ENCODE measurements around the gene RSU1. TPM values are rescaled to one million over a fixed set of nuclear protein-coding genes. Genes with fewer than 3 reads are reported as not detected.

The RSU1 gene
- total RNA-seq, 1 experiment from 2014 or later: 44.5 TPM

DNA sequence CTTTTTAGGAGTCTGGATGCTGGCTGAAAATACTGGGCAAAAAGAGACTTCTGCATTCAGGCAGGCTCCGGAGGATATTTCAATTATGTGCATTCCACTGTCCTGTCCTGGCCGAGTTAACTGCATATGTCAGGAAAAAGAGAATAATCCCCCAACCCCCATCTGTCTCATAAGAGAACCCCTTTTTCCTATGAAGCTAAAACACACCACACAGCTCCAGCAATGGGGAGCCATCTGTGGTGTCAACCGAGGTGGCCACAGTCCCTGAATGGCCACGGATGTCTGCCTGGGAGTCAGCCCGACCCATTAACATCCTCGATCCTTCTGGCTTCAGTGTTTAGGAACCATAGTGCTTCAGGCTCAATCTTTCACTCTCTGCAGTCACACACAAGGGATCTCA is 70.4 kb downstream of the RSU1 start:
- no TSS peak for BruUV-seq (replicated peaks)
- Histone ChIP-seq H3K4me3 (no peak overlapping the region), H3F3A (ENCODE audit: insufficient read depth, low read depth) (no peaks in the 10 kb centered on the region), H3K4me2 (no peak overlapping the region), H2AFZ (no peak overlapping the region), H3K4me1 (replicated peaks; ENCODE audit: insufficient read depth) (no peaks in the 10 kb centered on the region), H3K27ac (no peak overlapping the region), H3K27me3 (ENCODE audit: insufficient read depth, low read depth) (no peaks in the 10 kb centered on the region), H3K79me2 (ENCODE audit: low read depth) (no peaks in the 10 kb centered on the region), H3K36me3 (ENCODE audit: low read depth) (no peaks in the 10 kb centered on the region), H3K9me3 (ENCODE audit: insufficient read depth, low read depth) (no peaks in the 10 kb centered on the region), H4K20me1 (ENCODE audit: insufficient read depth) (no peaks in the 10 kb centered on the region), H3K9me2 (ENCODE audit: insufficient read depth) (no peaks in the 10 kb centered on the region)
- no peak for TF ChIP-seq EZH2 (IDR thresholded peaks at IDR 0.05; ENCODE audit: low read depth)
- TF ChIP-seq, protein P1, sequence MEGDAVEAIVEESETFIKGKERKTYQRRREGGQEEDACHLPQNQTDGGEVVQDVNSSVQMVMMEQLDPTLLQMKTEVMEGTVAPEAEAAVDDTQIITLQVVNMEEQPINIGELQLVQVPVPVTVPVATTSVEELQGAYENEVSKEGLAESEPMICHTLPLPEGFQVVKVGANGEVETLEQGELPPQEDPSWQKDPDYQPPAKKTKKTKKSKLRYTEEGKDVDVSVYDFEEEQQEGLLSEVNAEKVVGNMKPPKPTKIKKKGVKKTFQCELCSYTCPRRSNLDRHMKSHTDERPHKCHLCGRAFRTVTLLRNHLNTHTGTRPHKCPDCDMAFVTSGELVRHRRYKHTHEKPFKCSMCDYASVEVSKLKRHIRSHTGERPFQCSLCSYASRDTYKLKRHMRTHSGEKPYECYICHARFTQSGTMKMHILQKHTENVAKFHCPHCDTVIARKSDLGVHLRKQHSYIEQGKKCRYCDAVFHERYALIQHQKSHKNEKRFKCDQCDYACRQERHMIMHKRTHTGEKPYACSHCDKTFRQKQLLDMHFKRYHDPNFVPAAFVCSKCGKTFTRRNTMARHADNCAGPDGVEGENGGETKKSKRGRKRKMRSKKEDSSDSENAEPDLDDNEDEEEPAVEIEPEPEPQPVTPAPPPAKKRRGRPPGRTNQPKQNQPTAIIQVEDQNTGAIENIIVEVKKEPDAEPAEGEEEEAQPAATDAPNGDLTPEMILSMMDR (conservative IDR thresholded peaks at IDR 0.05): no peak
- intact Hi-C loops (cut with micrococcal nuclease; ENCODE audit: unreplicated experiment): no loop called here
- CTCF ChIA-PET: no interaction called here
- no peak for DNase-seq
- POLR2A ChIA-PET (ENCODE audit: unreplicated experiment): no interaction called here

DNA sequence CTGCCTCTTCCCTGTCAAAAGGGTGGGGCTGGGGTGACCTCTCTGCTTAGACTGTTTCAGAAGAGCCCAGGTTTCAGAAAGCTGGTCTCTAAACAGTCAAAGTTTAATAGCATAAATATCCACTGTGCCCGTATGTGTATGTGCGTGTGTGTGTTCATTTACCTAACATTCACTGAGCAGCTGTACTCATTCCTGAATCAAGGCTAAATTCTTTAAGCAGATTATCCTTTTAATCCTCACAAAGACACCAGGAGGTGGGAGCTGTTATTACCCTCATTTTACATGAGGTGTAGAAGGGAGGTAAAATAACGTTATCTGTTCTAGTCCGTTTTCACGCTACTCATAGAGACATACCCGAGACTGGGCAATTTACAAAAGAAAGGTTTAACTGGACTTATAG is 72.2 kb downstream of the RSU1 start:
- no peaks in the 10 kb centered on the region for H3K36me3 ChIP-seq (ENCODE audit: low read depth)
- H3K9me3 ChIP-seq (ENCODE audit: insufficient read depth, low read depth): no peaks in the 10 kb centered on the region
- no TSS peak for BruUV-seq (replicated peaks)
- no peaks in the 10 kb centered on the region for H3K27me3 ChIP-seq (ENCODE audit: insufficient read depth, low read depth)
- no peak for DNase-seq
- H4K20me1 ChIP-seq (ENCODE audit: insufficient read depth): no peaks in the 10 kb centered on the region
- no peaks in the 10 kb centered on the region for H3K79me2 ChIP-seq (ENCODE audit: low read depth)
- no peak overlapping the region for H3K4me2 ChIP-seq
- TF ChIP-seq, protein P1 (conservative IDR thresholded peaks at IDR 0.05): no peak
- TF ChIP-seq EZH2 (IDR thresholded peaks at IDR 0.05; ENCODE audit: low read depth): no peak
- no peaks in the 10 kb centered on the region for H3K4me1 ChIP-seq (replicated peaks; ENCODE audit: insufficient read depth)
- no peaks in the 10 kb centered on the region for H3K9me2 ChIP-seq (ENCODE audit: insufficient read depth)
- no peak overlapping the region for H2AFZ ChIP-seq
- CTCF ChIA-PET: no interaction called here
- no peaks in the 10 kb centered on the region for H3F3A ChIP-seq (ENCODE audit: insufficient read depth, low read depth)
- intact Hi-C loops (cut with micrococcal nuclease; ENCODE audit: unreplicated experiment): no loop called here
- no peak overlapping the region for H3K4me3 ChIP-seq
- POLR2A ChIA-PET (ENCODE audit: unreplicated experiment): no interaction called here
- H3K27ac ChIP-seq: no peak overlapping the region

DNA sequence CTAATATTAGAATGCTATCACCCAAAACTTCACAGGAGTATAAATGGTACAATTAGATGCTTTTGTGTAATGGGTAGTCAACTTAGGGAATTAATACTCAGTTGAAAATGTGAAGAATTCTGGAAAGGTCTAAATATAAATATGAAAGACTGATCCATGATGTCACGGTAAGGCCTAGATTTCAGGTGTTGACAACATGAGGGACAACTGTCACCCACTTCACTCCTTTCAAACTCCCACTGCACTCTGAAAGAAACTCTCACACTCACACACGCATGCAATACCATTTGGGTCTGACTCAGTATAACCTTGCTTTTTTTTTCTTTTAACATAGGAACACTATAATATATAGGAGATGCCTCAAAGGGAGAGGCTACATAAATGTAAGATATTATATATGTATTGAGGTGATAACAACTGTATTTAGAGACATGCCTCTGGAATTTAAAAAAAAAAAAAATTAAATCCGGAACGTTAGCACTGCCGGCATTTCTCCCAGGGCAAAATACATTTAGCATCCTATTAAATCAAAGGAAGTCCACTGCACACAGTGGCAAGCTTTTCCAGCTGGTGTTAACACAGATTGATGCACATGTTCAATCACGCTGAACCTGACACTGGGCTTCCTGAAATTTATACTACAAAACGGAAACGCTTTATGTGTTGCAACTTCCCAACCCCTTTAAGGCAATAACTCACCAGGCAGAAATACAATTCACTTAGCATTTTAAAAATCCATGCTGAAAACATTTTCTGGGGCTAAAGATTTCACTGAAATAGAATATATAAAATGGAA is 74.9 kb downstream of the RSU1 start:
- no peak overlapping the region for H3K4me2 ChIP-seq
- TF ChIP-seq, protein P1 (conservative IDR thresholded peaks at IDR 0.05): no peak
- TF ChIP-seq EZH2 (IDR thresholded peaks at IDR 0.05; ENCODE audit: low read depth): no peak
- no peaks in the 10 kb centered on the region for H3K4me1 ChIP-seq (replicated peaks; ENCODE audit: insufficient read depth)
- no peak overlapping the region for H2AFZ ChIP-seq
- CTCF ChIA-PET: no interaction called here
- no peak overlapping the region for H3K4me3 ChIP-seq
- H3K36me3 ChIP-seq (ENCODE audit: low read depth): no peaks in the 10 kb centered on the region
- DNase-seq: no peak
- H3K27me3 ChIP-seq (ENCODE audit: insufficient read depth, low read depth): no peaks in the 10 kb centered on the region
- no TSS peak for BruUV-seq (replicated peaks)
- no peaks in the 10 kb centered on the region for H4K20me1 ChIP-seq (ENCODE audit: insufficient read depth)
- no peak overlapping the region for H3K27ac ChIP-seq
- H3F3A ChIP-seq (ENCODE audit: insufficient read depth, low read depth): no peaks in the 10 kb centered on the region
- no peaks in the 10 kb centered on the region for H3K79me2 ChIP-seq (ENCODE audit: low read depth)
- H3K9me2 ChIP-seq (ENCODE audit: insufficient read depth): no peaks in the 10 kb centered on the region
- H3K9me3 ChIP-seq (ENCODE audit: insufficient read depth, low read depth): no peaks in the 10 kb centered on the region
- POLR2A ChIA-PET (ENCODE audit: unreplicated experiment): no interaction called here
- intact Hi-C loops (cut with micrococcal nuclease; ENCODE audit: unreplicated experiment): no loop called here

Data from PC-9 (cell line).